Keratinocyte (primary cell): ENCODE results near the gene NCK2. TPM values are rescaled to one million over a fixed set of nuclear protein-coding genes. Genes with fewer than 3 reads are reported as not detected.

Experiments used
- DNase-seq: peaks from one replicate; pipeline ENCODE4 v3.0.0-alpha.2; 2011; ENCODE audit warnings: low read depth, missing footprints, low spot score
- FAIRE-seq: peaks from 2 replicates; lab custom pipeline; 2011; peaks lifted over from hg19 to GRCh38; lab: Jason Lieb, UNC
- H2AFZ ChIP-seq: 2 replicates; pipeline ENCODE4 v1.6.0; 2012; ENCODE audit warnings: low read length, control low read depth, inconsistent platforms; ENCODE audit not compliant: control insufficient read depth
- H3K27ac ChIP-seq: 2 replicates; pipeline ENCODE4 v1.5.1; 2011; ENCODE audit warnings: low read length; ENCODE audit not compliant: control insufficient read depth, insufficient read depth
- H3K27me3 ChIP-seq: 3 replicates; pipeline ENCODE4 v1.6.0; 2011; ENCODE audit warnings: low read length; ENCODE audit not compliant: control insufficient read depth, insufficient read depth; ENCODE audit errors: extremely low read depth
- H3K36me3 ChIP-seq, 2 experiments: 2 replicates in 1 of 2; 3 replicates in 1 of 2; pipeline ENCODE4 v1.5.1; 2011; ENCODE audit warnings: low read length in 2 of 2, mild to moderate bottlenecking in 1 of 2; ENCODE audit not compliant: control insufficient read depth in 2 of 2, insufficient read depth in 2 of 2; ENCODE audit errors: extremely low read depth in 1 of 2
- H3K4me1 ChIP-seq: 3 replicates; pipeline ENCODE4 v1.5.1; 2011; ENCODE audit warnings: low read length; ENCODE audit not compliant: control insufficient read depth, insufficient read depth; ENCODE audit errors: extremely low read depth
- H3K4me2 ChIP-seq: 3 replicates; pipeline ENCODE4 v1.6.0; 2011; ENCODE audit warnings: low read depth, low read length; ENCODE audit not compliant: control insufficient read depth, insufficient read depth; ENCODE audit errors: extremely low read depth
- H3K4me3 ChIP-seq, 3 experiments: fragments of 200-600 bp in 1 of 3; sonication (generic) in 1 of 3; 2 replicates in 2 of 3; 3 replicates in 1 of 3; pipeline ENCODE4 v1.5.1; 2011 to 2016; ENCODE audit warnings: low read length in 3 of 3, mild to moderate bottlenecking in 3 of 3, control low read depth in 2 of 3, inconsistent platforms in 1 of 3, low read depth in 1 of 3, mixed read lengths in 1 of 3, mixed run types in 1 of 3, moderate library complexity in 1 of 3; ENCODE audit not compliant: control insufficient read depth in 2 of 3, insufficient read depth in 2 of 3; ENCODE audit errors: extremely low read depth in 1 of 3
- H3K79me2 ChIP-seq: 2 replicates; pipeline ENCODE4 v1.6.0; 2012; ENCODE audit warnings: low read length; ENCODE audit not compliant: control insufficient read depth, insufficient read depth
- H3K9ac ChIP-seq: 3 replicates; pipeline ENCODE4 v1.6.0; 2011; ENCODE audit warnings: low read length; ENCODE audit not compliant: control insufficient read depth, insufficient read depth; ENCODE audit errors: extremely low read depth
- H3K9me1 ChIP-seq: 3 replicates; pipeline ENCODE4 v1.6.0; 2011; ENCODE audit warnings: low read length; ENCODE audit not compliant: control insufficient read depth, insufficient read depth; ENCODE audit errors: extremely low read depth
- H3K9me3 ChIP-seq: 2 replicates; pipeline ENCODE4 v1.5.1; 2012; ENCODE audit warnings: low read depth, low read length; ENCODE audit not compliant: control insufficient read depth
- H4K20me1 ChIP-seq: 3 replicates; pipeline ENCODE4 v1.6.0; 2011; ENCODE audit warnings: low read length; ENCODE audit not compliant: control insufficient read depth, insufficient read depth; ENCODE audit errors: extremely low read depth
- CTCF ChIP-seq, 3 experiments: IDR thresholded peaks in 1 of 3; conservative IDR thresholded peaks in 1 of 3; optimal IDR thresholded peaks in 1 of 3; 2 replicates in 2 of 3; 3 replicates in 1 of 3; pipeline versions ENCODE3 to v1.5.1; 2011; ENCODE audit warnings: low read length in 3 of 3, mild to moderate bottlenecking in 3 of 3, moderate library complexity in 2 of 3, control low read depth in 1 of 3, inconsistent platforms in 1 of 3; ENCODE audit not compliant: insufficient read depth in 2 of 3; ENCODE audit errors: extremely low read depth in 1 of 3
- EZH2 ChIP-seq: IDR thresholded peaks from one replicate; pipeline ENCODE4 v1.6.1; 2012; ENCODE audit warnings: inconsistent platforms, mild to moderate bottlenecking, low read length, moderate library complexity
- dilution Hi-C: fragments of 300-500 bp; cut with MboI; formaldehyde crosslinking; loops from one replicate; pipeline ENCODE4 v1.7.0; 2020; ENCODE audit warnings: low sequenced_read_pairs; ENCODE audit not compliant: extremely low pct_ligation_motif_present
- polyA plus RNA-seq, 5 experiments: library from polyadenylated mRNA; depleted of rRNA in 3 of 5; stranded (reverse) in 3 of 5; stranded (forward) in 1 of 5; unstranded in 1 of 5; fragments of >200 nt; gene quantifications; 1 replicate in 1 of 5; 2 replicates in 3 of 5; 3 replicates in 1 of 5; pipeline versions ENCODE4 v1.2.1 to v1.2.3, GENCODE V29; 2011 to 2012; ENCODE audit warnings: missing spikeins in 2 of 5, low read depth in 1 of 5, low replicate concordance in 1 of 5

The NCK2 gene
- polyA plus RNA-seq, 1 donor (not counting 4 experiments of a cell fraction or from before 2014, with no cell fraction given) = 31.4 TPM

- no peaks in the 10 kb centered on the region for H3K27me3 ChIP-seq
- H3K27ac ChIP-seq = no peak overlapping the region
- no peaks in the 10 kb centered on the region for H4K20me1 ChIP-seq
- TF ChIP-seq CTCF (optimal IDR thresholded peaks at IDR 0.05 in 1 of 3, IDR thresholded peaks at IDR 0.05 in 1 of 3, conservative IDR thresholded peaks at IDR 0.05 in 1 of 3; ENCODE audit: extremely low read depth in 1 of 3, insufficient read depth in 2 of 3, low read length in 3 of 3) (no peak), EZH2 (no peak)
- H2AFZ ChIP-seq = no peak overlapping the region
- H3K4me3 ChIP-seq = no peak overlapping the region
- H3K4me1 ChIP-seq = no peaks in the 10 kb centered on the region
- H3K79me2 ChIP-seq = peaks cover 28% of the 10 kb centered on the region
- FAIRE-seq (no peak), DNase-seq (no peak)
- peaks cover 2% of the 10 kb centered on the region for H3K9me3 ChIP-seq
- dilution Hi-C loops = no loop called here
- peaks cover 0 to 6% of the 10 kb centered on the region in 2 experiments for H3K36me3 ChIP-seq
- no peaks in the 10 kb centered on the region for H3K9me1 ChIP-seq
- no peak overlapping the region for H3K4me2 ChIP-seq
- no peak overlapping the region for H3K9ac ChIP-seq
Measured at GRCh38 chr2:105882920-105883435, 138.3 kb downstream of the NCK2 start.

- Histone ChIP-seq H3K4me3 (no peak overlapping the region), H3K9me3 (peaks cover 2% of the 10 kb centered on the region), H2AFZ (no peak overlapping the region), H3K27ac (no peak overlapping the region), H3K79me2 (peaks cover 32% of the 10 kb centered on the region), H3K27me3 (no peaks in the 10 kb centered on the region), H3K4me2 (no peak overlapping the region), H3K4me1 (no peaks in the 10 kb centered on the region), H4K20me1 (no peaks in the 10 kb centered on the region), H3K9ac (no peak overlapping the region), H3K36me3 (peaks cover 0 to 5% of the 10 kb centered on the region in 2 experiments), H3K9me1 (no peaks in the 10 kb centered on the region)
- no peak for TF ChIP-seq EZH2
- no peak for TF ChIP-seq CTCF (optimal IDR thresholded peaks at IDR 0.05 in 1 of 3, IDR thresholded peaks at IDR 0.05 in 1 of 3, conservative IDR thresholded peaks at IDR 0.05 in 1 of 3; ENCODE audit: extremely low read depth in 1 of 3, insufficient read depth in 2 of 3, low read length in 3 of 3)
- dilution Hi-C loops = no loop called here
- DNase-seq (no peak), FAIRE-seq (no peak)
Measured at GRCh38 chr2:105883911-105884694, 139.4 kb downstream of the NCK2 start.
